Natural killer cell treated with Interleukin-12 subunit alpha and Interleukin-12 subunit beta and Interleukin-15 and Interleukin-18, amount 100 ng/mL, for 72 hours (primary cell): ENCODE data around the gene LRRC8A. TPM values are rescaled to one million over a fixed set of nuclear protein-coding genes. Genes with fewer than 3 reads are reported as not detected.
"Not testable (repeated sequence)": the region's sequence is repeated elsewhere in the genome, so short reads cannot be mapped to it uniquely, and the experiment has no call there.

Source experiments
- ATAC-seq, 2 donors: fragments of 150-1000 bp; cut with Tn5 transposase in 1 of 2; sonication (Bioruptor Pico), chemical (Tn5 transposase) in 1 of 2; 2 replicates each; pipeline ENCODE4 v1.10.0; 2021
- DNase-seq: peaks from one replicate; pipeline ENCODE4 v3.0.0; 2022; ENCODE audit warnings: low spot score
- H3K27ac Mint-ChIP-seq, 2 donors: 1 replicate in 1 of 2; 2 replicates in 1 of 2; pipeline ENCODE4 v1.8.0; 2022; ENCODE audit warnings: mixed read lengths in 2 of 2, mild to moderate bottlenecking in 1 of 2, moderate library complexity in 1 of 2
- H3K27me3 Mint-ChIP-seq, 2 donors: 1 replicate in 1 of 2; 2 replicates in 1 of 2; pipeline ENCODE4 v1.8.0; 2022; ENCODE audit warnings: mixed read lengths in 2 of 2
- H3K36me3 Mint-ChIP-seq: one replicate; pipeline ENCODE4 v1.8.0; 2022; ENCODE audit warnings: mixed read lengths
- H3K4me1 Mint-ChIP-seq, 2 donors: 1 replicate in 1 of 2; 2 replicates in 1 of 2; pipeline ENCODE4 v1.8.0; 2022; ENCODE audit warnings: low read depth in 2 of 2, mixed read lengths in 2 of 2, mild to moderate bottlenecking in 1 of 2
- H3K4me3 Mint-ChIP-seq: one replicate; pipeline ENCODE4 v1.8.0; 2022; ENCODE audit warnings: mixed read lengths
- H3K9me3 Mint-ChIP-seq: 2 replicates; pipeline ENCODE4 v1.8.0; 2022; ENCODE audit warnings: mixed read lengths
- total RNA-seq, 2 donors: library from RNA; stranded (reverse); gene quantifications; one replicate each; pipeline ENCODE4 v1.2.3, GENCODE V29; 2022

The LRRC8A gene
- 10 to 100 TPM; 25.6 to 28.2 TPM for total RNA-seq

DNA sequence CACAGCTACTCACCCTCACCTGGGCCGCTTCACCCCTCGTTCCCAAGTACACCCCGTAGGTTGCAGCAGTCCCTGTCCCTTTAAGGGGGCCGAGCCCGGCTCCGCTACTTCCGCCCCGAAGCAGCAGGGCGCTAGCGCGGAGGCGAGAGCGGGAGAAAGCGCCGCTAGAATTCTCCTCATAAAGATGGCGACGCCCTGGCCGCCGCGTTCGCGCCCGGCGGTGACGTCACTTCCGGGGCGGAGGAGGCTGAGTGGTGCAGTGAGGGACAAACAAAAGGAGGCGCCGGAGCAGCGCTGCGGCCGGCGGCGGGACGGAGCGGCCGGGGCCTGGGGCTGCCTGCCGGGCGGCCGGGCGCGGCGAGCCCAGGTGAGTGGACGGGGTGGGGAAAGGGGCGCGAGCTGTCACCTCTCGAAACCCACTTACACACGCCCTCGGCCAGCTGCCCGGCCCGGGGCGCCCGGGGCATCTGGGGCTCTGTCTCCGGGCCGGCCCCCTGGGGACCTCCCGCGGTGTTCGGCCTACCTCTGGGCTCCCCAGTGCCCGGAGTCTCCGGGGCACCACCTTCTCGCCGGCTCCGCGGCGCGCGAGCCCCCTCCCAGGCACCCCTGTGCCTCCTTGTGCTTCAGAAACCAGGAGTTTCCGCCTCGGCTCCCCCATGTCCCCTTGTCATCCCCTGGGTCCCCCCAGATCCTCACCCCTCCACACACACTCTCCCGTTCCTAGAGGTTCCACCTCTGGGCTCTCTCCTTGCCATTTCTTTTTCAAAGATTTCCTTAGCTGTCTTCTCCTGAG is at the start of gene LRRC8A, which contains the start of gene KYAT1:
Gene LRRC8A, plus strand, starts transcription at position 250 of the 793 bp plus-strand sequence. CDS start 25,032 bp downstream, outside the sequence.
Gene KYAT1, minus strand, starts transcription at position 67 of the 793 bp plus-strand sequence. CDS start 36,545 bp downstream, outside the sequence.
- ATAC-seq (peak; percentile 95 to 97), DNase-seq (peak; percentile 98)
- Mint-ChIP-seq H3K4me3 (peak within 1 kb of the TSS; percentile 99), H3K4me1 (peaks cover 36 to 47% of the 10 kb centered on the region in 2 donors), H3K9me3 (no peaks in the 10 kb centered on the region), H3K27ac (peak within 1 kb of the TSS; percentile 89 to 97), H3K36me3 (no peaks in the 10 kb centered on the region), H3K27me3 (no peaks in the 10 kb centered on the region)

GRCh38 chr9:128833696-128834095 is 48.2 kb upstream of the LRRC8A start:
- Mint-ChIP-seq H3K4me3 (no peak overlapping the region), H3K4me1 (peaks cover 5 to 9% of the 10 kb centered on the region in 2 donors), H3K27me3 (no peaks in the 10 kb centered on the region), H3K36me3 (no peaks in the 10 kb centered on the region), H3K27ac (no peak overlapping the region), H3K9me3 (no peaks in the 10 kb centered on the region)
- ATAC-seq (no peak), DNase-seq (no peak)

DNA sequence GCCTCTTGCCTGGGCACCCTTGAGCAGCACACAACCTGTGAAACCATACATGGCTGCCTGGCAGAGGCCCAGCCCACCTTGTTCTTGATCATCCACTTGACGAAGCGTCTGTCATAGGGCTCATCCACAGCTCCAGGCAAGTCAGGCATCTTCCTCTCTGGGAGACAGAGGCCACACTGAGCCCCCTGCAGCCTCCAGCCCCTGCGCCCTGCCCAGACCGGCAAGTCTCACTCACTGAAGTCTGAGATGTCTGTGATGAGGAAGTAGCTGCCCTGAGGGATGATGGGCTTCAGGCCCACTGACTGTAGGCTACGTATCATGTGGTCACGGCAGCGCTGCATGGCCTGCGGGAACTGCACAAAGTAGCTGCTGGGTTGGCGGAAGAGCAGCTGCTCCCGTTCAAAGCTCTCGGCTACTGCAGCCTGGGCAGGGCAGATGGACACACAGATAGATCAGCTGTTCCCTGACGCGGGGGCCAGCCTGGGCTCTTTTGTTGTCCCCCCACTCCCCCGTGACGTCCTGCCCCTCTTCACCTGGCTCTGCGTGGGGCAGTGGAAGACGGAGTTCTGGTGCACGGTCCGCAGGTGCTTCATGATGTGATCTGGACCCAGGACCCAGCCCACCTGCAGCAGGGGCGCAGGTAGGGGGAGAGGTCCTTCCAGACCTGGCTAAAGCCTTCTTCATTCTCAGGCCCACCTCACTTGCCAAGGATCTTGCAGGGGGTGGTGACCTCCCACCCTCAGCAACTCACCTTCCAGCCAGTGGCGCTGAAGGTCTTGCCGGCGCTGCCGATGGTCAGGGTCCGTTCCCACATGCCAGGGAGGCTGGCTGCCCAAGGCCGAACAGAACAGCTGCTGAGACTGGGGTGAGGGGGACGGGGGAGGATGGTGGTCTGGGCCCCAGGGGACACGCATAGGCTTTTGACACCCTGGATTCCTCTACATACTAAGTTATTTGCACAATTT is 46.4 kb upstream of the LRRC8A start:
- no peaks in the 10 kb centered on the region for H3K36me3 Mint-ChIP-seq
- H3K27me3 Mint-ChIP-seq, result no peaks in the 10 kb centered on the region
- H3K27ac Mint-ChIP-seq, result no peak overlapping the region
- H3K4me3 Mint-ChIP-seq, result no peak overlapping the region
- DNase-seq, result no peak
- H3K9me3 Mint-ChIP-seq, result no peaks in the 10 kb centered on the region
- H3K4me1 Mint-ChIP-seq, result peaks cover 0 to 4% of the 10 kb centered on the region in 2 donors
- ATAC-seq, result no peak

- no peak overlapping the region for H3K27ac Mint-ChIP-seq
- no peak overlapping the region for H3K4me3 Mint-ChIP-seq
- H3K4me1 Mint-ChIP-seq, result peaks cover 0 to 4% of the 10 kb centered on the region in 2 donors
- DNase-seq (no peak), ATAC-seq (no peak)
- H3K9me3 Mint-ChIP-seq, result no peaks in the 10 kb centered on the region
- H3K36me3 Mint-ChIP-seq, result no peaks in the 10 kb centered on the region
- no peaks in the 10 kb centered on the region for H3K27me3 Mint-ChIP-seq
These were observed 45.3 kb upstream of the LRRC8A start for GRCh38 chr9:128836509-128837145.

DNA sequence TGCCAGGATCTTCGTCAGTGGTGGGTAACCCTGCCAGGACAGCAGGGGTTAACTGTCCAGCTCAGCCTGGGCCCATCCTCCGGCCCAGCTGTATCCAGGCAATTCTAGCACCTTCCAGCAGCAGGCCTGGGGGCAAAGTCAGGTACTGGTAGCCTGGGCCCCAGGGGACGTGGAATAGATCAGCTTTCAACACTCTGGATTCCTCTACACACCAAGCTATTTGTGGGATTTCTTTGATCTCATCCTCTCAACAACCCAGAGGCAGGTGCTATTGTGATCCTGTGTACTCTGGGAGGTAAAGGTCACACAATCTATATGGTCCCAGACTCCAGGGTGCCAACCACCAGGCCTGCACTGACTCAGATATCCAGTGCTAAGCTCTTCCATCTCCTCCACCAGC is 43.6 kb upstream of the LRRC8A start:
- peaks cover 0 to 6% of the 10 kb centered on the region in 2 donors for H3K4me1 Mint-ChIP-seq
- no peak overlapping the region for H3K4me3 Mint-ChIP-seq
- H3K27me3 Mint-ChIP-seq, result no peaks in the 10 kb centered on the region
- DNase-seq, result no peak
- H3K27ac Mint-ChIP-seq, result no peak overlapping the region
- no peaks in the 10 kb centered on the region for H3K9me3 Mint-ChIP-seq
- H3K36me3 Mint-ChIP-seq, result no peaks in the 10 kb centered on the region
- no peak for ATAC-seq

GRCh38 chr9:128840524-128840923 is 41.4 kb upstream of the LRRC8A start:
- no peak overlapping the region for H3K4me3 Mint-ChIP-seq
- no peak overlapping the region for H3K27ac Mint-ChIP-seq
- H3K9me3 Mint-ChIP-seq, result no peaks in the 10 kb centered on the region
- H3K4me1 Mint-ChIP-seq, result peaks cover 0 to 2% of the 10 kb centered on the region in 2 donors
- no peaks in the 10 kb centered on the region for H3K27me3 Mint-ChIP-seq
- ATAC-seq (no peak), DNase-seq (no peak)
- no peaks in the 10 kb centered on the region for H3K36me3 Mint-ChIP-seq

GRCh38 chr9:128841694-128842492 is 40.0 kb upstream of the LRRC8A start:
- H3K4me3 Mint-ChIP-seq, result no peak overlapping the region
- H3K36me3 Mint-ChIP-seq, result no peaks in the 10 kb centered on the region
- DNase-seq (no peak), ATAC-seq (no peak)
- no peaks in the 10 kb centered on the region for H3K27me3 Mint-ChIP-seq
- H3K27ac Mint-ChIP-seq, result no peak overlapping the region
- no peaks in the 10 kb centered on the region for H3K9me3 Mint-ChIP-seq
- peaks cover 0 to 2% of the 10 kb centered on the region in 2 donors for H3K4me1 Mint-ChIP-seq

GRCh38 chr9:128843171-128843570 is 38.8 kb upstream of the LRRC8A start:
- not testable (repeated sequence) for H3K27ac Mint-ChIP-seq, DNase-seq, H3K9me3 Mint-ChIP-seq

GRCh38 chr9:128845186-128845931 is 36.6 kb upstream of the LRRC8A start:
- Mint-ChIP-seq H3K4me1 (peaks cover 0 to 2% of the 10 kb centered on the region in 2 donors), H3K4me3 (no peak overlapping the region), H3K27ac (no peak overlapping the region), H3K36me3 (no peaks in the 10 kb centered on the region), H3K27me3 (no peaks in the 10 kb centered on the region), H3K9me3 (no peaks in the 10 kb centered on the region)
- no peak for ATAC-seq
- no peak for DNase-seq

More at GRCh38 chr9:128843171-128843570, 38.8 kb upstream of the LRRC8A start:
- not testable (repeated sequence) for ATAC-seq, H3K27me3 Mint-ChIP-seq, H3K4me1 Mint-ChIP-seq, H3K36me3 Mint-ChIP-seq, H3K4me3 Mint-ChIP-seq

GRCh38 chr9:128846680-128847030 is 35.3 kb upstream of the LRRC8A start:
- Mint-ChIP-seq H3K36me3 (peaks cover 10% of the 10 kb centered on the region), H3K27me3 (no peaks in the 10 kb centered on the region), H3K9me3 (peaks cover 8% of the 10 kb centered on the region), H3K4me1 (peaks cover 0 to 2% of the 10 kb centered on the region in 2 donors), H3K4me3 (no peak overlapping the region), H3K27ac (no peak overlapping the region)
- DNase-seq (no peak), ATAC-seq (no peak)

DNA sequence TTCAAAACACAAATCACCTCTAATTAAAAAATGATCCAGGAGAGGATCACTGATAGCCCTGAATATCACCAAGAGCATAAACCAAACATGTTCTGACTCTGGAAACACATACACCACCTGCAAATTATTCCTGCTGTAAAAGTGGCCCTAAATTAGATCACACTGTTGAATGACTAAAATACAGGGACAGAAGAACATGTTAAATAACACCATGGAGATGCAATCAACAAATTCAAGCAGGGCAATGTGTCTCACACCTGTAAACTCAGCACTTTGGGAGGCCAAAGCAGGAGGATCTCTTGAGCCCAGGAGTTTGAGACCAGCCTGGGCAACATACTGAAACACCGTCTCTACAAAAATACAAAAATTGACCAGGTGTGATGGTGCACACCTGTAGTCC is 34.1 kb upstream of the LRRC8A start:
- H3K36me3 Mint-ChIP-seq, result peaks cover 10% of the 10 kb centered on the region
- no peak for ATAC-seq
- H3K9me3 Mint-ChIP-seq, result peaks cover 8% of the 10 kb centered on the region
- no peaks in the 10 kb centered on the region for H3K4me1 Mint-ChIP-seq
- no peak overlapping the region for H3K4me3 Mint-ChIP-seq
- no peak for DNase-seq
- H3K27me3 Mint-ChIP-seq, result no peaks in the 10 kb centered on the region
- H3K27ac Mint-ChIP-seq, result no peak overlapping the region

DNA sequence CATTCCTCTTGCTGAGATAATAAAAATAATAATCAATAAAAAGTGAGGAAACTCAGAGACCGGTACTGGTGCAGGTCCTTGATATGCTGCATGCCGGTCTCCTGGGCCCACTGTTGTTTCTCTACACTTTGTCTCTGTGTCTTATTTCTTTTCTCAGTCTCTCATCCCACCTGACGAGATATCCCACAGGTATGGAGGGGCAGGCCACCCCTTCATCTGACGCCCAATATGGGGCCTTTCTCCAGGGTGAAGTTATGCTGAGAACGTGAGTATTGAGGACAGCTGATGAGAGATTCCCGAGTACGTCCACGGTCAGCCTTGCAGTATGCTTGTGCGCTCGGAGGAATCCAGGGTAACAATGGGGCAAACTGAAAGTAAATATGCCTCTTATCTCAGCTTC is 30.9 kb upstream of the LRRC8A start:
- not testable (repeated sequence) for H3K27me3 Mint-ChIP-seq, H3K4me3 Mint-ChIP-seq, H3K9me3 Mint-ChIP-seq, H3K4me1 Mint-ChIP-seq, H3K36me3 Mint-ChIP-seq, ATAC-seq, DNase-seq, H3K27ac Mint-ChIP-seq
